ENCODE results near the gene SUGP2. TPM values are rescaled to one million over a fixed set of nuclear protein-coding genes. Genes with fewer than 3 reads are reported as not detected.

Gene SUGP2
- total RNA-seq, 1 experiment from 2014 or later, result 77.2 TPM

GRCh38 chr19:19064098-19064722 lies 30.9 kb upstream of the SUGP2 start:
- CTCF ChIA-PET, result no interaction called here
- peak overlapping the region; percentile 78 for H3K4me3 Mint-ChIP-seq (ENCODE audit: low read depth, unreplicated experiment)
- DNase-seq, result no peak
- H3K4me1 Mint-ChIP-seq (ENCODE audit: low read depth, unreplicated experiment), result no peaks in the 10 kb centered on the region
- H3K27ac Mint-ChIP-seq (ENCODE audit: unreplicated experiment), result peak overlapping the region; percentile 94
- H3K36me3 Mint-ChIP-seq (ENCODE audit: insufficient read depth, unreplicated experiment), result peaks cover 35% of the 10 kb centered on the region
- no peaks in the 10 kb centered on the region for H3K27me3 Mint-ChIP-seq (ENCODE audit: unreplicated experiment)
- BruUV-seq (replicated peaks), result no TSS peak
- intact Hi-C loops (cut with micrococcal nuclease; ENCODE audit: unreplicated experiment), result no loop called here
- H3K9me3 Mint-ChIP-seq (ENCODE audit: low read depth, unreplicated experiment), result no peaks in the 10 kb centered on the region
- TF ChIP-seq CTCF (IDR thresholded peaks at IDR 0.05; ENCODE audit: unreplicated experiment), result no peak

GRCh38 chr19:19063183-19064097 lies 30.1 kb upstream of the SUGP2 start, which contains the start of gene SLC25A42:
TSS of gene SLC25A42 (plus strand) at chr19:19063994. CDS start at chr19:19096125, 32,131 bp downstream.
- Mint-ChIP-seq H3K9me3 (ENCODE audit: low read depth, unreplicated experiment) (no peaks in the 10 kb centered on the region), H3K4me1 (ENCODE audit: low read depth, unreplicated experiment) (no peaks in the 10 kb centered on the region), H3K36me3 (ENCODE audit: insufficient read depth, unreplicated experiment) (peaks cover 35% of the 10 kb centered on the region), H3K4me3 (ENCODE audit: low read depth, unreplicated experiment) (peak within 1 kb of the TSS; percentile 78), H3K27me3 (ENCODE audit: unreplicated experiment) (no peaks in the 10 kb centered on the region), H3K27ac (ENCODE audit: unreplicated experiment) (peak within 1 kb of the TSS; percentile 94)
- BruUV-seq (replicated peaks), result no TSS peak
- intact Hi-C loops (cut with micrococcal nuclease; ENCODE audit: unreplicated experiment), result no loop called here
- peak; percentile 98 for DNase-seq
- CTCF ChIA-PET, result interaction anchor here (0.8 kb wide), 1 partner anchor 9 kb away, joined by 4 read pairs; no protein-coding TSS in a partner anchor
- TF ChIP-seq CTCF (IDR thresholded peaks at IDR 0.05; ENCODE audit: unreplicated experiment), result no peak

- Mint-ChIP-seq H3K36me3 (ENCODE audit: insufficient read depth, unreplicated experiment) (peaks cover 35% of the 10 kb centered on the region), H3K27me3 (ENCODE audit: unreplicated experiment) (no peaks in the 10 kb centered on the region), H3K27ac (ENCODE audit: unreplicated experiment) (no peak overlapping the region), H3K4me3 (ENCODE audit: low read depth, unreplicated experiment) (peak overlapping the region; percentile 78), H3K9me3 (ENCODE audit: low read depth, unreplicated experiment) (no peaks in the 10 kb centered on the region), H3K4me1 (ENCODE audit: low read depth, unreplicated experiment) (no peaks in the 10 kb centered on the region)
- BruUV-seq (replicated peaks), result no TSS peak
- CTCF ChIA-PET, result interaction anchor here (0.8 kb wide), 1 partner anchor 8 kb away, joined by 4 read pairs; no protein-coding TSS in a partner anchor
- intact Hi-C loops (cut with micrococcal nuclease; ENCODE audit: unreplicated experiment), result no loop called here
- no peak for TF ChIP-seq CTCF (IDR thresholded peaks at IDR 0.05; ENCODE audit: unreplicated experiment)
- DNase-seq, result peak; percentile 9
Observed at GRCh38 chr19:19062454-19063182, 29.3 kb upstream of the SUGP2 start.

GRCh38 chr19:19061506-19061905 lies 28.2 kb upstream of the SUGP2 start:
- no peak for DNase-seq
- Mint-ChIP-seq H3K9me3 (ENCODE audit: low read depth, unreplicated experiment) (no peaks in the 10 kb centered on the region), H3K4me1 (ENCODE audit: low read depth, unreplicated experiment) (no peaks in the 10 kb centered on the region), H3K4me3 (ENCODE audit: low read depth, unreplicated experiment) (no peak overlapping the region), H3K27ac (ENCODE audit: unreplicated experiment) (no peak overlapping the region), H3K27me3 (ENCODE audit: unreplicated experiment) (no peaks in the 10 kb centered on the region), H3K36me3 (ENCODE audit: insufficient read depth, unreplicated experiment) (peaks cover 35% of the 10 kb centered on the region)
- TF ChIP-seq CTCF (IDR thresholded peaks at IDR 0.05; ENCODE audit: unreplicated experiment), result no peak
- CTCF ChIA-PET, result no interaction called here
- intact Hi-C loops (cut with micrococcal nuclease; ENCODE audit: unreplicated experiment), result no loop called here
- no TSS peak for BruUV-seq (replicated peaks)
